H4 (cell line): ENCODE results near the gene UBE2I. TPM values are rescaled to one million over a fixed set of nuclear protein-coding genes. Genes with fewer than 3 reads are reported as not detected.
A peak's percentile ranks its signal among the peaks of the same experiment; 100 is the strongest.
"Not testable (repeated sequence)": the region's sequence is repeated elsewhere in the genome, so short reads cannot be mapped to it uniquely, and the experiment has no call there.

Source experiments
- DNase-seq: peaks from one replicate; pipeline ENCODE4 v3.0.0-alpha.2; 2015; ENCODE audit warnings: low spot score
- total RNA-seq: library from RNA; depleted of rRNA; stranded (reverse); fragments of >200 nt; shearing (Covaris generic); gene quantifications from 2 replicates; pipeline ENCODE4 v1.2.3, GENCODE V29; 2014

UBE2I gene
- total RNA-seq, 1 experiment from 2014 or later: 121 TPM

- DNase-seq: no peak
These were observed 15.3 kb upstream of the UBE2I start for GRCh38 chr16:1293921-1294656.

GRCh38 chr16:1295465-1295864, 14.0 kb upstream of the UBE2I start:
- DNase-seq: no peak

GRCh38 chr16:1296688-1297017, 12.8 kb upstream of the UBE2I start:
- not testable (repeated sequence) for DNase-seq

- DNase-seq: peak; percentile 75
These were observed 12.3 kb upstream of the UBE2I start for GRCh38 chr16:1297018-1297696.

GRCh38 chr16:1298406-1298805, 11.0 kb upstream of the UBE2I start:
- DNase-seq: no peak

GRCh38 chr16:1299012-1299867, 10.2 kb upstream of the UBE2I start:
- no peak for DNase-seq

- no peak for DNase-seq
These were observed 9.6 kb upstream of the UBE2I start for GRCh38 chr16:1299868-1300203.

- DNase-seq: peak; percentile 46
These were observed 8.6 kb upstream of the UBE2I start for GRCh38 chr16:1300664-1301476.

GRCh38 chr16:1301562-1301961, 7.9 kb upstream of the UBE2I start:
- DNase-seq: no peak

GRCh38 chr16:1305823-1306222, 3.6 kb upstream of the UBE2I start:
- DNase-seq: no peak

GRCh38 chr16:1306334-1306733, 3.1 kb upstream of the UBE2I start:
- no peak for DNase-seq

- peak; percentile 71 for DNase-seq
These were observed 1.1 kb upstream of the UBE2I start for GRCh38 chr16:1308036-1308976.

GRCh38 chr16:1309888-1310831, 724 bp downstream of the UBE2I start:
- no peak for DNase-seq

- DNase-seq: no peak
These were observed 1.4 kb downstream of the UBE2I start for GRCh38 chr16:1310832-1311200.

GRCh38 chr16:1311212-1311737, 1.8 kb downstream of the UBE2I start:
- DNase-seq: no peak

GRCh38 chr16:1311738-1312466, 2.5 kb downstream of the UBE2I start:
- no peak for DNase-seq

- no peak for DNase-seq
These were observed 3.0 kb downstream of the UBE2I start for GRCh38 chr16:1312467-1312816.

GRCh38 chr16:1312903-1313302, 3.5 kb downstream of the UBE2I start:
- no peak for DNase-seq
